T-helper 2 cell treated with Interferon-gamma antibody and Interleukin-4, amounts not matched to agents 5 μg/mL and 100 μg/mL, for 36 hours (primary cell): ENCODE results near the gene STARD3NL.

Source experiments
- DNase-seq: peaks from one replicate; pipeline ENCODE4 v3.0.0; 2021; ENCODE audit warnings: low spot score
- H3K27ac Mint-ChIP-seq: one replicate; pipeline ENCODE4 v1.8.0; 2021; ENCODE audit warnings: mild to moderate bottlenecking, mixed read lengths
- H3K27me3 Mint-ChIP-seq: one replicate; pipeline ENCODE4 v1.8.0; 2021; ENCODE audit warnings: low read depth, mixed read lengths
- H3K36me3 Mint-ChIP-seq: one replicate; pipeline ENCODE4 v1.8.0; 2021; ENCODE audit warnings: low read depth, mixed read lengths
- H3K4me1 Mint-ChIP-seq: one replicate; pipeline ENCODE4 v1.8.0; 2021; ENCODE audit warnings: low read depth, mixed read lengths
- H3K4me3 Mint-ChIP-seq: one replicate; pipeline ENCODE4 v1.8.0; 2022; ENCODE audit warnings: mild to moderate bottlenecking, moderate library complexity, mixed read lengths
- H3K9me3 Mint-ChIP-seq: one replicate; pipeline ENCODE4 v1.8.0; 2021; ENCODE audit warnings: mixed read lengths

The STARD3NL gene

GRCh38 chr7:38190011-38190410 is 12.0 kb downstream of the STARD3NL start:
- Mint-ChIP-seq H3K9me3 (peaks cover 9% of the 10 kb centered on the region), H3K27me3 (no peaks in the 10 kb centered on the region), H3K4me1 (peaks cover 11% of the 10 kb centered on the region), H3K36me3 (peaks cover 22% of the 10 kb centered on the region), H3K27ac (no peak overlapping the region), H3K4me3 (no peak overlapping the region)
- no peak for DNase-seq

- no peak for DNase-seq
- H3K27me3 Mint-ChIP-seq = no peaks in the 10 kb centered on the region
- H3K4me1 Mint-ChIP-seq = peaks cover 12% of the 10 kb centered on the region
- no peak overlapping the region for H3K4me3 Mint-ChIP-seq
- peaks cover 15% of the 10 kb centered on the region for H3K36me3 Mint-ChIP-seq
- peaks cover 9% of the 10 kb centered on the region for H3K9me3 Mint-ChIP-seq
- no peak overlapping the region for H3K27ac Mint-ChIP-seq
Measured at GRCh38 chr7:38191791-38192190, 13.7 kb downstream of the STARD3NL start.

- Mint-ChIP-seq H3K4me1 (peaks cover 15% of the 10 kb centered on the region), H3K36me3 (peaks cover 15% of the 10 kb centered on the region), H3K27me3 (no peaks in the 10 kb centered on the region), H3K9me3 (peaks cover 9% of the 10 kb centered on the region), H3K27ac (no peak overlapping the region), H3K4me3 (no peak overlapping the region)
- no peak for DNase-seq
Measured at GRCh38 chr7:38192327-38192726, 14.3 kb downstream of the STARD3NL start.

- Mint-ChIP-seq H3K36me3 (peaks cover 13% of the 10 kb centered on the region), H3K4me3 (no peak overlapping the region), H3K9me3 (peaks cover 9% of the 10 kb centered on the region), H3K27ac (no peak overlapping the region), H3K27me3 (no peaks in the 10 kb centered on the region), H3K4me1 (peaks cover 10% of the 10 kb centered on the region)
- no peak for DNase-seq
Measured at GRCh38 chr7:38195804-38196595, 18.0 kb downstream of the STARD3NL start.

- Mint-ChIP-seq H3K9me3 (no peaks in the 10 kb centered on the region), H3K4me1 (peaks cover 6% of the 10 kb centered on the region), H3K36me3 (peaks cover 8% of the 10 kb centered on the region), H3K27me3 (no peaks in the 10 kb centered on the region), H3K27ac (no peak overlapping the region), H3K4me3 (no peak overlapping the region)
- DNase-seq = no peak
Measured at GRCh38 chr7:38198366-38198765, 20.3 kb downstream of the STARD3NL start.

GRCh38 chr7:38199154-38199553 is 21.1 kb downstream of the STARD3NL start:
- H3K4me1 Mint-ChIP-seq = peaks cover 6% of the 10 kb centered on the region
- H3K9me3 Mint-ChIP-seq = no peaks in the 10 kb centered on the region

GRCh38 chr7:38199782-38200181 is 21.7 kb downstream of the STARD3NL start:
- DNase-seq = no peak
- H3K27me3 Mint-ChIP-seq = no peaks in the 10 kb centered on the region
- peaks cover 6% of the 10 kb centered on the region for H3K4me1 Mint-ChIP-seq
- no peaks in the 10 kb centered on the region for H3K9me3 Mint-ChIP-seq
- no peak overlapping the region for H3K4me3 Mint-ChIP-seq
- no peak overlapping the region for H3K27ac Mint-ChIP-seq
- peaks cover 11% of the 10 kb centered on the region for H3K36me3 Mint-ChIP-seq

More at GRCh38 chr7:38199154-38199553, 21.1 kb downstream of the STARD3NL start:
- peaks cover 11% of the 10 kb centered on the region for H3K36me3 Mint-ChIP-seq
- no peak overlapping the region for H3K27ac Mint-ChIP-seq
- no peak overlapping the region for H3K4me3 Mint-ChIP-seq
- H3K27me3 Mint-ChIP-seq = no peaks in the 10 kb centered on the region
- no peak for DNase-seq

GRCh38 chr7:38206071-38206470 is 28.0 kb downstream of the STARD3NL start:
- Mint-ChIP-seq H3K9me3 (no peaks in the 10 kb centered on the region), H3K4me1 (no peaks in the 10 kb centered on the region), H3K27ac (no peak overlapping the region)

GRCh38 chr7:38207843-38208242 is 29.8 kb downstream of the STARD3NL start:
- Mint-ChIP-seq H3K36me3 (peaks cover 15% of the 10 kb centered on the region), H3K27ac (no peak overlapping the region), H3K4me3 (no peak overlapping the region), H3K9me3 (no peaks in the 10 kb centered on the region), H3K27me3 (no peaks in the 10 kb centered on the region), H3K4me1 (no peaks in the 10 kb centered on the region)
- DNase-seq = no peak

More at GRCh38 chr7:38206071-38206470, 28.0 kb downstream of the STARD3NL start:
- Mint-ChIP-seq H3K4me3 (no peak overlapping the region), H3K36me3 (peaks cover 16% of the 10 kb centered on the region), H3K27me3 (no peaks in the 10 kb centered on the region)
- DNase-seq = no peak

GRCh38 chr7:38211486-38211885 is 33.4 kb downstream of the STARD3NL start:
- Mint-ChIP-seq H3K27me3 (no peaks in the 10 kb centered on the region), H3K36me3 (peaks cover 9% of the 10 kb centered on the region), H3K9me3 (no peaks in the 10 kb centered on the region), H3K27ac (no peak overlapping the region), H3K4me1 (peaks cover 12% of the 10 kb centered on the region), H3K4me3 (no peak overlapping the region)
- no peak for DNase-seq

- H3K9me3 Mint-ChIP-seq = no peaks in the 10 kb centered on the region
- H3K27ac Mint-ChIP-seq = peak overlapping the region; percentile 10
- no peak for DNase-seq
- no peaks in the 10 kb centered on the region for H3K27me3 Mint-ChIP-seq
- H3K36me3 Mint-ChIP-seq = peaks cover 10% of the 10 kb centered on the region
- no peak overlapping the region for H3K4me3 Mint-ChIP-seq
- peaks cover 15% of the 10 kb centered on the region for H3K4me1 Mint-ChIP-seq
Measured at GRCh38 chr7:38211940-38212339, 33.9 kb downstream of the STARD3NL start.

- no peak overlapping the region for H3K4me3 Mint-ChIP-seq
- H3K4me1 Mint-ChIP-seq = peaks cover 34% of the 10 kb centered on the region
- H3K27me3 Mint-ChIP-seq = no peaks in the 10 kb centered on the region
Measured at GRCh38 chr7:38215115-38215514, 37.1 kb downstream of the STARD3NL start.

GRCh38 chr7:38215735-38216670 is 38.0 kb downstream of the STARD3NL start:
- Mint-ChIP-seq H3K27me3 (no peaks in the 10 kb centered on the region), H3K4me1 (peaks cover 40% of the 10 kb centered on the region), H3K27ac (peak overlapping the region; percentile 17), H3K4me3 (peak overlapping the region; percentile 12), H3K9me3 (no peaks in the 10 kb centered on the region), H3K36me3 (peaks cover 28% of the 10 kb centered on the region)
- DNase-seq = peak; percentile 71

More at GRCh38 chr7:38215115-38215514, 37.1 kb downstream of the STARD3NL start:
- Mint-ChIP-seq H3K36me3 (peaks cover 23% of the 10 kb centered on the region), H3K9me3 (no peaks in the 10 kb centered on the region), H3K27ac (no peak overlapping the region)
- no peak for DNase-seq

GRCh38 chr7:38217672-38218071 is 39.6 kb downstream of the STARD3NL start:
- H3K4me3 Mint-ChIP-seq = no peak overlapping the region
- no peak for DNase-seq
- H3K4me1 Mint-ChIP-seq = peaks cover 53% of the 10 kb centered on the region
- peaks cover 37% of the 10 kb centered on the region for H3K36me3 Mint-ChIP-seq
- no peaks in the 10 kb centered on the region for H3K27me3 Mint-ChIP-seq
- H3K9me3 Mint-ChIP-seq = no peaks in the 10 kb centered on the region
- H3K27ac Mint-ChIP-seq = no peak overlapping the region
